K562 (cell line): ENCODE data around the gene CTPS2. TPM values are rescaled to one million over a fixed set of nuclear protein-coding genes. Genes with fewer than 3 reads are reported as not detected.

Experiments used
- ATAC-seq: fragments of 200-7000 bp; cut with Tn5 transposase; 3 replicates; pipeline ENCODE4 v1.9.1; 2020; ENCODE audit warnings: moderate library complexity
- BruUV-seq: library from RNA; stranded (reverse); fragments of 400-500 nt; replicated peaks from 2 replicates; lab custom pipeline; 2021; lab: Mats Ljungman, UMichigan
- CTCF ChIA-PET: fragments of 300-600 bp; formaldehyde crosslinking; extraction: SDS; loops from one replicate; lab custom pipeline; 2021; ENCODE audit warnings: low intra/inter-chr PET ratio; lab: Yijun Ruan, JAX
- POLR2A ChIA-PET: fragments of 300-600, 350-650 bp; sonication (Branson Sonifier 250); formaldehyde crosslinking; extraction: SDS; loops from one replicate; lab custom pipeline; 2021; ENCODE audit warnings: antibody characterized with exemption, inconsistent platforms; lab: Yijun Ruan, JAX
- DNase-seq, 4 experiments: peaks; one replicate each; pipeline versions ENCODE4 v3.0.0 to v3.0.0-alpha.2; 2011 to 2018; ENCODE audit warnings: low spot score in 3 of 4, mixed read lengths in 3 of 4; ENCODE audit errors: extremely low read depth in 1 of 4
- FAIRE-seq: peaks from 2 replicates; lab custom pipeline; 2011; peaks lifted over from hg19 to GRCh38; lab: Jason Lieb, UNC
- H2AFZ ChIP-seq: 2 replicates; pipeline ENCODE4 v1.6.0; 2011; ENCODE audit warnings: low read depth, low read length, control low read depth, inconsistent platforms
- H3K27ac ChIP-seq: fragments of 200-600 bp; 3 replicates; pipeline ENCODE4 v1.8.0; 2011; ENCODE audit warnings: low read depth, mild to moderate bottlenecking, control low read depth, inconsistent platforms, low read length, moderate library complexity, mixed read lengths; ENCODE audit errors: extremely low read depth
- H3K27me3 ChIP-seq, 2 experiments: fragments of 300-600 bp in 1 of 2; 2 replicates in 1 of 2; 3 replicates in 1 of 2; pipeline versions ENCODE4 v1.6.0 to v1.8.0; 2011; ENCODE audit warnings: inconsistent platforms in 2 of 2, low read length in 2 of 2, mild to moderate bottlenecking in 1 of 2, mixed read lengths in 1 of 2, moderate library complexity in 1 of 2; ENCODE audit not compliant: control insufficient read depth in 2 of 2, insufficient read depth in 2 of 2
- H3K36me3 ChIP-seq: fragments of 300-600 bp; 3 replicates; pipeline ENCODE4 v1.8.0; 2011; ENCODE audit warnings: mild to moderate bottlenecking, low read length, inconsistent platforms; ENCODE audit not compliant: control insufficient read depth, insufficient read depth
- H3K4me1 ChIP-seq, 2 experiments: fragments of 200-600 bp in 1 of 2; replicated peaks in 1 of 2; 2 replicates in 1 of 2; 3 replicates in 1 of 2; pipeline versions ENCODE4 v1.5.1 to v1.8.0; 2011; ENCODE audit warnings: inconsistent platforms in 2 of 2, low read length in 2 of 2, mild to moderate bottlenecking in 1 of 2, mixed read lengths in 1 of 2, moderate library complexity in 1 of 2; ENCODE audit not compliant: control insufficient read depth in 2 of 2, insufficient read depth in 2 of 2
- H3K4me2 ChIP-seq: 2 replicates; pipeline ENCODE4 v1.6.1; 2011; ENCODE audit warnings: low read length, control low read depth, inconsistent platforms, mixed read lengths; ENCODE audit not compliant: insufficient read depth
- H3K4me3 ChIP-seq: fragments of 200-600 bp; sonication (generic), shearing (Covaris generic); 2 replicates; pipeline ENCODE4 v1.5.1; 2016; ENCODE audit warnings: control low read depth, inconsistent platforms
- H3K79me2 ChIP-seq: fragments of 200-600 bp; 3 replicates; pipeline ENCODE4 v1.8.0; 2011; ENCODE audit warnings: low read length, inconsistent platforms; ENCODE audit not compliant: control insufficient read depth, insufficient read depth
- H3K9ac ChIP-seq, 2 experiments: 2 replicates each; pipeline versions ENCODE4 v1.6.0 to v1.6.1; 2011; ENCODE audit warnings: low read depth in 2 of 2, low read length in 2 of 2, control low read depth in 1 of 2, inconsistent platforms in 1 of 2, mild to moderate bottlenecking in 1 of 2, mixed read lengths in 1 of 2; ENCODE audit not compliant: insufficient read depth in 1 of 2
- H3K9me1 ChIP-seq: one replicate; pipeline ENCODE4 v1.6.0; 2011; ENCODE audit warnings: inconsistent platforms, mild to moderate bottlenecking, low read length, moderate library complexity; ENCODE audit not compliant: control insufficient read depth, insufficient read depth
- H3K9me3 ChIP-seq: replicated peaks from 2 replicates; pipeline ENCODE4 v1.5.1; 2011; ENCODE audit warnings: low read depth, low read length, inconsistent platforms; ENCODE audit not compliant: control insufficient read depth, insufficient read depth
- H4K20me1 ChIP-seq: replicated peaks from 2 replicates; pipeline ENCODE4 v1.6.1; 2011; ENCODE audit warnings: low read length, inconsistent platforms, mixed read lengths; ENCODE audit not compliant: control insufficient read depth, insufficient read depth
- CEBPB ChIP-seq: fragments of 450-650 bp; IDR thresholded peaks from 2 replicates; pipeline ENCODE4 v1.6.1; 2016; ENCODE audit warnings: missing genetic modification characterization, missing compliant biosample characterization
- HDAC8 ChIP-seq: fragments of 450-650 bp; IDR thresholded peaks from 2 replicates; pipeline ENCODE4 v1.6.1; 2016; ENCODE audit warnings: mild to moderate bottlenecking, missing genetic modification characterization, moderate library complexity, missing compliant biosample characterization
- PHB ChIP-seq: fragments of 250-450 bp; sonication (Bioruptor Pico); IDR thresholded peaks from 2 replicates; pipeline ENCODE4 v1.5.0; 2021
- SIRT6 ChIP-seq: IDR thresholded peaks from one replicate; pipeline ENCODE4 v1.6.1; 2012; ENCODE audit warnings: low read depth, mild to moderate bottlenecking, control low read depth, inconsistent platforms, low read length, moderate library complexity
- TAF7 ChIP-seq: fragments of 450-650 bp; IDR thresholded peaks from 2 replicates; pipeline ENCODE4 v1.6.1; 2016; ENCODE audit warnings: missing genetic modification characterization, missing compliant biosample characterization
- WGBS: fragments of 100-300 bp; shearing (Covaris generic); methylation state at CpG from one replicate; pipeline ENCODE4 v1.1.6; 2016; ENCODE audit warnings: low coverage, mixed read lengths; ENCODE audit not compliant: insufficient coverage; ENCODE audit errors: missing lambda C conversion rate; 5-methylcytosine and 5-hydroxymethylcytosine counted together
- in situ Hi-C: fragments of 300-500 bp; cut with MboI; formaldehyde crosslinking; loops from 4 replicates; pipeline ENCODE4 v1.15.0; 2018; ENCODE audit warnings: inconsistent platforms, mixed read lengths
- intact Hi-C: fragments of 100-400 bp; cut with micrococcal nuclease; formaldehyde crosslinking; loops from 2 replicates; pipeline ENCODE4 v1.14.2; 2022
- polyA plus RNA-seq, 8 experiments: library from polyadenylated mRNA; depleted of rRNA in 4 of 8; stranded (reverse) in 5 of 8; unstranded in 3 of 8; fragments of >200 nt; fragmentation: Nextera tagmentation in 2 of 8; fragmentation: Illumina TruSeq in 1 of 8; extraction: Ambion mirVana in 2 of 8; extraction: Trizol in 1 of 8; gene quantifications; 2 replicates each; pipeline versions ENCODE4 v1.2.1 to v1.2.3, GENCODE V29; 2011 to 2014; ENCODE audit warnings: inconsistent platforms in 1 of 8, missing spikeins in 1 of 8
- total RNA-seq, 7 experiments: library from RNA; depleted of rRNA in 6 of 7; stranded (reverse); fragments of >200 nt in 6 of 7; fragmentation: Illumina TruSeq in 2 of 7; extraction: Trizol in 2 of 7; gene quantifications; 2 replicates each; pipeline versions ENCODE4 v1.2.1 to v1.2.3, GENCODE V29; 2011 to 2021; ENCODE audit warnings: low replicate concordance in 1 of 7
- TF ChIP-seq, protein P1 (sequence below): IDR thresholded peaks from 2 replicates; pipeline ENCODE4 v1.6.1; 2011; ENCODE audit warnings: borderline replicate concordance, low read depth, mild to moderate bottlenecking, moderate library complexity, low read length; ENCODE audit not compliant: insufficient read depth, poor library complexity, severe bottlenecking

CTPS2 gene
- total and polyA plus RNA-seq, 9 of the 15 experiments (the other 6 are each of a cell fraction or from before 2014, with no cell fraction given) = 5.4 to 19.5 (median 14.1) TPM

DNA sequence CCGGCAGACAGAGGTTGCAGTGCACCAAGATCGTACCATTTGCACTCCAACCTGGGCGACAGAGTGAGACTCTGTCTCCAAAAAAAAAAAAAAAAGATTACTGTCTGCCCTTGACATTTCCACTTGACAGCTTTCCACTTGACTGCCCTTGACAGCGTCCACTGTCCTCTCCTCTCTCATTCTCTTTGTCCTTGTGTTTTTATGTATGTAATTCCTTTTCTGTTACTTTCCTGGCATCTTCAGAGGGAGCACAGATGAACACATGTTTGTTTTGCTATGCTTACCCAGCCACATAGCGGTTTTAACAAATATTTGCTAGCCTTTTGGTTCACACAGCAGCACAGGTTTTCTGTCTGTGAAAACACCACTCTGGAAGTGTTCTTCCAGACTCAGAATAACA, 33.2 kb upstream of the CTPS2 start:
- ChIA-PET POLR2A (no interaction called here), CTCF (no interaction called here)
- in situ Hi-C loops = no loop called here
- no peak for ATAC-seq
- no peak overlapping the region for H3K27ac ChIP-seq
- H3K36me3 ChIP-seq = peaks cover 63% of the 10 kb centered on the region
- H3K9ac ChIP-seq = no peak overlapping the region
- no peaks in the 10 kb centered on the region for H3K4me1 ChIP-seq
- WGBS = 97% methylated on average over 4 of the region's 5 CpGs
- no peaks in the 10 kb centered on the region; the same call in 2 of the 3 replicates for H3K79me2 ChIP-seq
- no peaks in the 10 kb centered on the region for H3K27me3 ChIP-seq
- H3K4me2 ChIP-seq = no peak overlapping the region
- no peak overlapping the region for H2AFZ ChIP-seq
- no peaks in the 10 kb centered on the region for H4K20me1 ChIP-seq
- intact Hi-C loops = no loop called here
- no peak for TF ChIP-seq HDAC8 (tag)
- TF ChIP-seq PHB (CRISPR knock-in tag) = no peak
- no peak for TF ChIP-seq SIRT6
- TF ChIP-seq TAF7 (tag) = no peak
- TF ChIP-seq, protein P1, sequence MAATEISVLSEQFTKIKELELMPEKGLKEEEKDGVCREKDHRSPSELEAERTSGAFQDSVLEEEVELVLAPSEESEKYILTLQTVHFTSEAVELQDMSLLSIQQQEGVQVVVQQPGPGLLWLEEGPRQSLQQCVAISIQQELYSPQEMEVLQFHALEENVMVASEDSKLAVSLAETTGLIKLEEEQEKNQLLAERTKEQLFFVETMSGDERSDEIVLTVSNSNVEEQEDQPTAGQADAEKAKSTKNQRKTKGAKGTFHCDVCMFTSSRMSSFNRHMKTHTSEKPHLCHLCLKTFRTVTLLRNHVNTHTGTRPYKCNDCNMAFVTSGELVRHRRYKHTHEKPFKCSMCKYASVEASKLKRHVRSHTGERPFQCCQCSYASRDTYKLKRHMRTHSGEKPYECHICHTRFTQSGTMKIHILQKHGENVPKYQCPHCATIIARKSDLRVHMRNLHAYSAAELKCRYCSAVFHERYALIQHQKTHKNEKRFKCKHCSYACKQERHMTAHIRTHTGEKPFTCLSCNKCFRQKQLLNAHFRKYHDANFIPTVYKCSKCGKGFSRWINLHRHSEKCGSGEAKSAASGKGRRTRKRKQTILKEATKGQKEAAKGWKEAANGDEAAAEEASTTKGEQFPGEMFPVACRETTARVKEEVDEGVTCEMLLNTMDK = no peak
- TF ChIP-seq CEBPB (tag) = no peak
- H3K9me3 ChIP-seq = no peaks in the 10 kb centered on the region
- H3K4me3 ChIP-seq = no peak overlapping the region
- no peaks in the 10 kb centered on the region for H3K9me1 ChIP-seq
- FAIRE-seq = no peak
- BruUV-seq = no TSS peak
- no peak for DNase-seq
